Measurements from ENCODE around the gene CANT1. TPM values are rescaled to one million over a fixed set of nuclear protein-coding genes. Genes with fewer than 3 reads are reported as not detected.

CANT1 gene
- total and polyA plus RNA-seq, 9 of the 15 experiments (the other 6 are each of a cell fraction or from before 2014, with no cell fraction given): 2.7 to 66.4 (median 22.5) TPM

DNA sequence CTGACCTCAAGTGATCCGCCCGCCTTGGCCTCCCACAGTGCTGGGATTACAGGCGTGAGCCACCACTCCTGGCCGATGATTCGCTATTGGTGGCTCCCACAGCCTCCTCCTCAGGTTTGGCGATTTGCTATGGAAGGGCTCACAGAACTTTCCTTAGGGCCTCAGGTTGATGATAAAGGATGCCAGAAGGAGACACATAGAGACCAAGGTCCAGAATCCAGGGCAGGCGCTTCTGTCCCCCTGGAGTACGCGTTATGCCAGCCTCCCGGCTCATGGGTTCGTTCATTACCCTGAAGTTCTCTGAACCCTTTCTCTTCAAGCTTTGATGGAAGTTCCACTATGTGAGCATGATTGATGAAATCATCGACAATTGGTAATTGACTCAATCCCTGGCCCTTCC is 49.8 kb downstream of the CANT1 start (continued):
- TF ChIP-seq, protein P1, sequence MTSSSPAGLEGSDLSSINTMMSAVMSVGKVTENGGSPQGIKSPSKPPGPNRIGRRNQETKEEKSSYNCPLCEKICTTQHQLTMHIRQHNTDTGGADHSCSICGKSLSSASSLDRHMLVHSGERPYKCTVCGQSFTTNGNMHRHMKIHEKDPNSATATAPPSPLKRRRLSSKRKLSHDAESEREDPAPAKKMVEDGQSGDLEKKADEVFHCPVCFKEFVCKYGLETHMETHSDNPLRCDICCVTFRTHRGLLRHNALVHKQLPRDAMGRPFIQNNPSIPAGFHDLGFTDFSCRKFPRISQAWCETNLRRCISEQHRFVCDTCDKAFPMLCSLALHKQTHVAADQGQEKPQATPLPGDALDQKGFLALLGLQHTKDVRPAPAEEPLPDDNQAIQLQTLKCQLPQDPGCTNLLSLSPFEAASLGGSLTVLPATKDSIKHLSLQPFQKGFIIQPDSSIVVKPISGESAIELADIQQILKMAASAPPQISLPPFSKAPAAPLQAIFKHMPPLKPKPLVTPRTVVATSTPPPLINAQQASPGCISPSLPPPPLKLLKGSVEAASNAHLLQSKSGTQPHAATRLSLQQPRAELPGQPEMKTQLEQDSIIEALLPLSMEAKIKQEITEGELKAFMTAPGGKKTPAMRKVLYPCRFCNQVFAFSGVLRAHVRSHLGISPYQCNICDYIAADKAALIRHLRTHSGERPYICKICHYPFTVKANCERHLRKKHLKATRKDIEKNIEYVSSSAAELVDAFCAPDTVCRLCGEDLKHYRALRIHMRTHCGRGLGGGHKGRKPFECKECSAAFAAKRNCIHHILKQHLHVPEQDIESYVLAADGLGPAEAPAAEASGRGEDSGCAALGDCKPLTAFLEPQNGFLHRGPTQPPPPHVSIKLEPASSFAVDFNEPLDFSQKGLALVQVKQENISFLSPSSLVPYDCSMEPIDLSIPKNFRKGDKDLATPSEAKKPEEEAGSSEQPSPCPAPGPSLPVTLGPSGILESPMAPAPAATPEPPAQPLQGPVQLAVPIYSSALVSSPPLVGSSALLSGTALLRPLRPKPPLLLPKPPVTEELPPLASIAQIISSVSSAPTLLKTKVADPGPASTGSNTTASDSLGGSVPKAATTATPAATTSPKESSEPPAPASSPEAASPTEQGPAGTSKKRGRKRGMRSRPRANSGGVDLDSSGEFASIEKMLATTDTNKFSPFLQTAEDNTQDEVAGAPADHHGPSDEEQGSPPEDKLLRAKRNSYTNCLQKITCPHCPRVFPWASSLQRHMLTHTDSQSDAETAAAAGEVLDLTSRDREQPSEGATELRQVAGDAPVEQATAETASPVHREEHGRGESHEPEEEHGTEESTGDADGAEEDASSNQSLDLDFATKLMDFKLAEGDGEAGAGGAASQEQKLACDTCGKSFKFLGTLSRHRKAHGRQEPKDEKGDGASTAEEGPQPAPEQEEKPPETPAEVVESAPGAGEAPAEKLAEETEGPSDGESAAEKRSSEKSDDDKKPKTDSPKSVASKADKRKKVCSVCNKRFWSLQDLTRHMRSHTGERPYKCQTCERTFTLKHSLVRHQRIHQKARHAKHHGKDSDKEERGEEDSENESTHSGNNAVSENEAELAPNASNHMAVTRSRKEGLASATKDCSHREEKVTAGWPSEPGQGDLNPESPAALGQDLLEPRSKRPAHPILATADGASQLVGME (CRISPR knock-in tag; IDR thresholded peaks at IDR 0.05): no peak
- TF ChIP-seq ZNF830 (CRISPR knock-in tag; IDR thresholded peaks at IDR 0.05) (no peak), NFRKB (IDR thresholded peaks at IDR 0.05; ENCODE audit: low read depth) (no peak)

DNA sequence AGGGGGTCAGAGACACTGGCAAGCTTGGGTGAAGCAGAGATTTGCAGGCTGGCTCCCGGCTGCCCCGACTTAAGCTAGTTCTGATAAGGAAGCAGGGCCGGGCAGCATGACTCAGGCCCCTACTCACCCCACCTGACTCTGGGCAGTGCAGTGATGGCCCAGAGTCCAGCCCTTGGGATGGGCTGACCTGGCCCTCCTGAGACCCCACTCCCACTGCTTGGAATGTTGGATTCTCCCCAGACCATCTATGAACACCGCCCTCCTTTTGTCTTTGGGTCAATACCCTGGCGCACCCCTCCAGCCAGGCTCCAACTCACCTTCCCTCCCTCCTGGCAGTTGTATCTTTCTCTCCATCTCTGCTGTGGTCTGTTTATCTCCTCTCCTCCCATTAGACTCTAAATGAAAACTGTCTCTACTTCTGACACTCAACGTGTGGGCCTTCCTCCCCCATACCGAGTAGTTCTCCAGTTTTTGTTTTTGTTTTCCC is 50.9 kb downstream of the CANT1 start:
- H3K4me1 ChIP-seq (replicated peaks in 1 of 2; ENCODE audit: control insufficient read depth in 2 of 2, insufficient read depth in 2 of 2, low read length in 2 of 2): peaks cover 5 to 7% of the 10 kb centered on the region in 2 experiments; a peak in 4 of 5 replicates
- DNase-seq (ENCODE audit: extremely low read depth in 1 of 4, low spot score in 3 of 4) (peak in 3 of 4 experiments; percentile 33 to 41 (median 37)), FAIRE-seq (no peak), ATAC-seq (peak; percentile 67; the same call in 1 of the 3 replicates)
- in situ Hi-C loops (cut with MboI) (no loop called here), intact Hi-C loops (cut with micrococcal nuclease) (no loop called here)
- H3K9me1 ChIP-seq (ENCODE audit: control insufficient read depth, insufficient read depth, low read length): no peaks in the 10 kb centered on the region
- H3K9me3 ChIP-seq (replicated peaks; ENCODE audit: control insufficient read depth, insufficient read depth, low read depth, low read length): no peaks in the 10 kb centered on the region
- no peak overlapping the region for H3K4me2 ChIP-seq (ENCODE audit: insufficient read depth, low read length)
- H4K20me1 ChIP-seq (replicated peaks; ENCODE audit: control insufficient read depth, insufficient read depth, low read length): peaks cover 16% of the 10 kb centered on the region
- no peak overlapping the region for H3K27ac ChIP-seq (ENCODE audit: extremely low read depth, low read depth, low read length)
- no peak overlapping the region for H3K9ac ChIP-seq (ENCODE audit: insufficient read depth in 1 of 2, low read depth in 2 of 2, low read length in 2 of 2)
- H2AFZ ChIP-seq (ENCODE audit: low read depth, low read length): no peak overlapping the region
- no peak overlapping the region for H3K4me3 ChIP-seq
- ChIA-PET POLR2A (interaction anchor here (0.6 to 2.0 kb wide), 2 partner anchors 10 to 13 kb away, joined by 4 to 6 read pairs; no protein-coding TSS in a partner anchor), CTCF (ENCODE audit: low intra/inter-chr PET ratio) (no interaction called here)
- WGBS (ENCODE audit: insufficient coverage, low coverage, missing lambda C conversion rate): 11% methylated on average over 7 of the region's 7 CpGs
- peaks cover 43 to 87% of the 10 kb centered on the region in 2 experiments for H3K27me3 ChIP-seq (ENCODE audit: control insufficient read depth in 2 of 2, insufficient read depth in 2 of 2, low read length in 2 of 2)
- H3K79me2 ChIP-seq (ENCODE audit: control insufficient read depth, insufficient read depth, low read length): no peaks in the 10 kb centered on the region
- no TSS peak for BruUV-seq (replicated peaks)
- H3K36me3 ChIP-seq (ENCODE audit: control insufficient read depth, insufficient read depth, low read length): no peaks in the 10 kb centered on the region
- 0 out of 2 replicates have a peak, but pooled peaks have one; percentile 21 for TF ChIP-seq ZFX (CRISPR knock-in tag; IDR thresholded peaks at IDR 0.05)
- no peak for TF ChIP-seq ZNF780A (CRISPR knock-in tag; IDR thresholded peaks at IDR 0.05)
- TF ChIP-seq CCAR2 (IDR thresholded peaks at IDR 0.05; ENCODE audit: low read depth, low read length): no peak
- no peak for TF ChIP-seq ZNF133 (CRISPR knock-in tag; IDR thresholded peaks at IDR 0.05)
- TF ChIP-seq MAFG (tag; conservative IDR thresholded peaks at IDR 0.05): peak; percentile 54
- peak; percentile 66 for TF ChIP-seq ARID1B (IDR thresholded peaks at IDR 0.05)
- TF ChIP-seq FOSL1 (tag; conservative IDR thresholded peaks at IDR 0.05): peak; percentile 93
- no peak for TF ChIP-seq DNMT1 (IDR thresholded peaks at IDR 0.05)
- TF ChIP-seq NCOA1 (IDR thresholded peaks at IDR 0.05; ENCODE audit: low read depth): no peak
- TF ChIP-seq SOX6 (IDR thresholded peaks at IDR 0.05): 0 out of 2 replicates have a peak, but pooled peaks have one; percentile 13
- no peak for TF ChIP-seq GABPB2 (CRISPR knock-in tag; conservative IDR thresholded peaks at IDR 0.05)
- no peak for TF ChIP-seq ZNF239 (CRISPR knock-in tag; IDR thresholded peaks at IDR 0.05)
- TF ChIP-seq JUND (IDR thresholded peaks at IDR 0.05; ENCODE audit: borderline replicate concordance, low read depth, low read length): peak; percentile 21; the same call in 1 of the 2 replicates
- peak; percentile 49; the same call in 2 of the 3 replicates for TF ChIP-seq JUND (tag; IDR thresholded peaks at IDR 0.05; ENCODE audit: borderline replicate concordance, low read depth, low read length)
- no peak for TF ChIP-seq HDAC6 (IDR thresholded peaks at IDR 0.05; ENCODE audit: low read depth, low read length)
- no peak for TF ChIP-seq ATF1 (CRISPR knock-in tag; IDR thresholded peaks at IDR 0.05)
- TF ChIP-seq ATF1 (tag; IDR thresholded peaks at IDR 0.05): 0 out of 2 replicates have a peak, but pooled peaks have one; percentile 15
